Measurements from ENCODE around the gene TGFBI. TPM values are rescaled to one million over a fixed set of nuclear protein-coding genes. Genes with fewer than 3 reads are reported as not detected.
A peak's percentile ranks its signal among the peaks of the same experiment; 100 is the strongest.

TGFBI gene
- total RNA-seq, 2 experiments from 2014 or later: not detected

GRCh38 chr5:136033848-136034247 lies 5.1 kb downstream of the TGFBI start:
- CTCF ChIA-PET: no interaction called here
- intact Hi-C loops (cut with micrococcal nuclease): no loop called here
- no peak for DNase-seq
- Mint-ChIP-seq H3K27me3 (ENCODE audit: low read depth) (no peaks in the 10 kb centered on the region), H3K9me3 (peaks cover 2% of the 10 kb centered on the region), H3K4me1 (ENCODE audit: low read depth) (peaks cover 18% of the 10 kb centered on the region), H3K36me3 (ENCODE audit: low read depth) (no peaks in the 10 kb centered on the region), H3K4me3 (no peak overlapping the region), H3K27ac (no peak overlapping the region)

GRCh38 chr5:136034492-136034891 lies 5.7 kb downstream of the TGFBI start:
- Mint-ChIP-seq H3K27me3 (ENCODE audit: low read depth) (no peaks in the 10 kb centered on the region), H3K27ac (no peak overlapping the region), H3K4me3 (no peak overlapping the region), H3K36me3 (ENCODE audit: low read depth) (no peaks in the 10 kb centered on the region), H3K9me3 (peaks cover 2% of the 10 kb centered on the region), H3K4me1 (ENCODE audit: low read depth) (peaks cover 18% of the 10 kb centered on the region)
- no peak for DNase-seq
- CTCF ChIA-PET: no interaction called here
- intact Hi-C loops (cut with micrococcal nuclease): no loop called here

GRCh38 chr5:136034984-136035383 lies 6.2 kb downstream of the TGFBI start:
- Mint-ChIP-seq H3K27ac (no peak overlapping the region), H3K27me3 (ENCODE audit: low read depth) (no peaks in the 10 kb centered on the region), H3K4me1 (ENCODE audit: low read depth) (peaks cover 18% of the 10 kb centered on the region), H3K36me3 (ENCODE audit: low read depth) (no peaks in the 10 kb centered on the region), H3K4me3 (no peak overlapping the region), H3K9me3 (peaks cover 2% of the 10 kb centered on the region)
- DNase-seq: no peak
- intact Hi-C loops (cut with micrococcal nuclease): no loop called here
- CTCF ChIA-PET: no interaction called here

GRCh38 chr5:136035837-136036236 lies 7.0 kb downstream of the TGFBI start:
- CTCF ChIA-PET: no interaction called here
- H3K27ac Mint-ChIP-seq: no peak overlapping the region

GRCh38 chr5:136036293-136036911 lies 7.6 kb downstream of the TGFBI start:
- no peak overlapping the region for H3K4me3 Mint-ChIP-seq

More at GRCh38 chr5:136035837-136036236, 7.0 kb downstream of the TGFBI start:
- no peaks in the 10 kb centered on the region for H3K27me3 Mint-ChIP-seq (ENCODE audit: low read depth)
- no peaks in the 10 kb centered on the region for H3K36me3 Mint-ChIP-seq (ENCODE audit: low read depth)
- peaks cover 2% of the 10 kb centered on the region for H3K9me3 Mint-ChIP-seq
- intact Hi-C loops (cut with micrococcal nuclease): no loop called here
- peaks cover 18% of the 10 kb centered on the region for H3K4me1 Mint-ChIP-seq (ENCODE audit: low read depth)
- no peak overlapping the region for H3K4me3 Mint-ChIP-seq
- DNase-seq: no peak

GRCh38 chr5:136037001-136037705 lies 8.4 kb downstream of the TGFBI start:
- H3K36me3 Mint-ChIP-seq (ENCODE audit: low read depth): no peaks in the 10 kb centered on the region
- no peak overlapping the region for H3K4me3 Mint-ChIP-seq
- H3K27me3 Mint-ChIP-seq (ENCODE audit: low read depth): no peaks in the 10 kb centered on the region
- H3K4me1 Mint-ChIP-seq (ENCODE audit: low read depth): peaks cover 18% of the 10 kb centered on the region
- CTCF ChIA-PET: interaction anchor here (0.7 kb wide), 1 partner anchor 610 kb away, joined by 4 read pairs; no protein-coding TSS in a partner anchor
- no peak overlapping the region for H3K27ac Mint-ChIP-seq
- peaks cover 2% of the 10 kb centered on the region for H3K9me3 Mint-ChIP-seq
- DNase-seq: peak; percentile 65
- intact Hi-C loops (cut with micrococcal nuclease): loop anchor here (1.0 kb wide), 1 partner anchor 146 kb away; no protein-coding TSS in a partner anchor

More at GRCh38 chr5:136036293-136036911, 7.6 kb downstream of the TGFBI start:
- H3K27me3 Mint-ChIP-seq (ENCODE audit: low read depth): no peaks in the 10 kb centered on the region
- DNase-seq: no peak
- intact Hi-C loops (cut with micrococcal nuclease): no loop called here
- peaks cover 18% of the 10 kb centered on the region for H3K4me1 Mint-ChIP-seq (ENCODE audit: low read depth)
- no peaks in the 10 kb centered on the region for H3K36me3 Mint-ChIP-seq (ENCODE audit: low read depth)
- H3K27ac Mint-ChIP-seq: no peak overlapping the region
- CTCF ChIA-PET: no interaction called here
- peaks cover 2% of the 10 kb centered on the region for H3K9me3 Mint-ChIP-seq

DNA sequence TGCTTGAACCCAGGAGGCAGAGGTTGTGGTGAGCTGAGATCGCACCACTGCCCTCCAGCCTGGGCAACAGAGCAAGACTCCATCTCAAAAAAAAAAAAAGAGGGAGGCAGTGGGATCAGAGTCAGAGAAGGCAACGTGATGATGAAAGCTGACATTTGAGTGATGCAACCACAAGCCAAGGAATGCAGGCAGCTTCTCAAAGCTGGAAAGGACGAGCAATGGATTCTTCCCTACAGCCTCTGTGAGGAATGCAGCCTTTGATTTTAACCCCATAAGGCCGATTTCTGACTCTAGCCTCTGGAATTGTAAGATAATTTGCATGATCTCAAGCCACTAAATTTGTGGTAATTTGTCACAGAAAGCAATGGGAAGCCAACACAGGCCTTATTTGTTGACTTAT lies 9.8 kb downstream of the TGFBI start:
- Mint-ChIP-seq H3K9me3 (peaks cover 2% of the 10 kb centered on the region), H3K4me3 (no peak overlapping the region), H3K27me3 (ENCODE audit: low read depth) (no peaks in the 10 kb centered on the region), H3K36me3 (ENCODE audit: low read depth) (no peaks in the 10 kb centered on the region), H3K4me1 (ENCODE audit: low read depth) (peaks cover 25% of the 10 kb centered on the region), H3K27ac (no peak overlapping the region)
- no peak for DNase-seq
- intact Hi-C loops (cut with micrococcal nuclease): no loop called here
- CTCF ChIA-PET: no interaction called here

- intact Hi-C loops (cut with micrococcal nuclease): no loop called here
- H3K27me3 Mint-ChIP-seq (ENCODE audit: low read depth): no peaks in the 10 kb centered on the region
- CTCF ChIA-PET: no interaction called here
- no peak overlapping the region for H3K27ac Mint-ChIP-seq
- DNase-seq: no peak
- H3K4me3 Mint-ChIP-seq: no peak overlapping the region
- peaks cover 2% of the 10 kb centered on the region for H3K9me3 Mint-ChIP-seq
- H3K36me3 Mint-ChIP-seq (ENCODE audit: low read depth): no peaks in the 10 kb centered on the region
- peaks cover 25% of the 10 kb centered on the region for H3K4me1 Mint-ChIP-seq (ENCODE audit: low read depth)
Observed at GRCh38 chr5:136039202-136039601, 10.4 kb downstream of the TGFBI start.

DNA sequence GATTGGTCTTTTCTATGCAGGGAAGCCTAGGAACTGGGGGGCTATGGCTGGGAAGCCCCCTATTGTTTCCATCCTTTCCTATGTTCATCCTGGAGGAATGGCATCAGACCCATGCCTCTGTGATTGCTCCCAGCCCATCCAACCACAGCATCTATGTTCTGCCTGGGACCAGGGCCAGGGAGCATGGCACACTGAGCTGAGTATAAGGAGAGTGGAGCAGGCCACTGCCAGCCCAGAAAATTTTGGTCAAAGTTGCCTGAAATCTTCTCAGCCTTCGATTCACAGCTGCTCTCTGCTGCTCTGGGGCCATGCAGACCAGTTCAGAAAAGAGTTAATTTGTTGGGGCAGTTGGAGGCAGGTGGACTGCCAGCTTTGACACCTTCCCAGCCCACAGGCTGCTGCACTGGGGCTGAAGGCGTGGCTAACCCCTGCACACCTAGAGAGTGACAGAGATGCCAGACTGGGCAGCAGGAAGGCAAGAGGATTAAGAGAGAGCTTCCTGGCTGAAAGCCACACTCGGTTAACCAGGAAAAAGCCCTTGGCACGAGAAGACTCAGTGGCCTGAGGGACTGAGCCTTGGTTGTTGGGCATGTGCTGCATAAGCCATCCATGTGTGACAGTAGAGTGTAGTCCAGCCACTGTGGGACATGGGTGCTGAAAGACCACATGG lies 12.1 kb downstream of the TGFBI start:
- CTCF ChIA-PET: no interaction called here
- H3K9me3 Mint-ChIP-seq: peaks cover 2% of the 10 kb centered on the region

GRCh38 chr5:136042156-136042555 lies 13.4 kb downstream of the TGFBI start:
- CTCF ChIA-PET: no interaction called here
- intact Hi-C loops (cut with micrococcal nuclease): no loop called here
- H3K4me1 Mint-ChIP-seq (ENCODE audit: low read depth): peaks cover 13% of the 10 kb centered on the region
- no peaks in the 10 kb centered on the region for H3K36me3 Mint-ChIP-seq (ENCODE audit: low read depth)
- peaks cover 2% of the 10 kb centered on the region for H3K9me3 Mint-ChIP-seq
- no peaks in the 10 kb centered on the region for H3K27me3 Mint-ChIP-seq (ENCODE audit: low read depth)
- no peak overlapping the region for H3K4me3 Mint-ChIP-seq
- no peak for DNase-seq
- H3K27ac Mint-ChIP-seq: no peak overlapping the region

More for the DNA sequence above, 12.1 kb downstream of the TGFBI start:
- H3K4me1 Mint-ChIP-seq (ENCODE audit: low read depth): peaks cover 24% of the 10 kb centered on the region
- H3K27me3 Mint-ChIP-seq (ENCODE audit: low read depth): no peaks in the 10 kb centered on the region
- H3K4me3 Mint-ChIP-seq: no peak overlapping the region
- DNase-seq: no peak
- no peak overlapping the region for H3K27ac Mint-ChIP-seq
- no peaks in the 10 kb centered on the region for H3K36me3 Mint-ChIP-seq (ENCODE audit: low read depth)
- intact Hi-C loops (cut with micrococcal nuclease): no loop called here

GRCh38 chr5:136042665-136043121 lies 13.9 kb downstream of the TGFBI start:
- no peaks in the 10 kb centered on the region for H3K36me3 Mint-ChIP-seq (ENCODE audit: low read depth)
- no peaks in the 10 kb centered on the region for H3K27me3 Mint-ChIP-seq (ENCODE audit: low read depth)
- CTCF ChIA-PET: no interaction called here
- no peak overlapping the region for H3K27ac Mint-ChIP-seq
- H3K4me1 Mint-ChIP-seq (ENCODE audit: low read depth): peaks cover 8% of the 10 kb centered on the region
- no peak overlapping the region for H3K4me3 Mint-ChIP-seq
- peaks cover under 1% of the 10 kb centered on the region for H3K9me3 Mint-ChIP-seq
- intact Hi-C loops (cut with micrococcal nuclease): no loop called here
- DNase-seq: no peak

DNA sequence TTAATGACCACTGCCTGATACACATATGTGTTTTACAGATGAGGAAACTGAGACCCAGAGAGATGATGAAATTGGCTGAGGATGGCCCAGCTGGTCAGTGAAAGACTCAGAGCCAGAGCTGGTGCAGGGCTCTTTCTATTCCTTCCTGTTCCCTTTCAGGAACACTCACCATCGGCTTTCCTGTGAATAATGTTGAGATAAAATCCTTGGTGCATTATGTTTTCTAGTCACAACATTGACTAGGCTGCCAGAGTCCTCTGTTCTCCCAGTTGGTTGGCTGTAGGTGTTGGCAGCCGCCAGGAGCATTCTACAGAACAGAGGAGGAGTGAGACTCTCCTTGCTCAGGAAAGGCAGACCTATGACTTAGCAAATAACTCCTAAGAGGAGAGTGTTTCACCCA lies 14.8 kb downstream of the TGFBI start:
- intact Hi-C loops (cut with micrococcal nuclease): no loop called here
- Mint-ChIP-seq H3K27ac (no peak overlapping the region), H3K36me3 (ENCODE audit: low read depth) (no peaks in the 10 kb centered on the region), H3K9me3 (no peaks in the 10 kb centered on the region), H3K4me1 (ENCODE audit: low read depth) (peaks cover 7% of the 10 kb centered on the region), H3K27me3 (ENCODE audit: low read depth) (no peaks in the 10 kb centered on the region), H3K4me3 (no peak overlapping the region)
- no peak for DNase-seq
- CTCF ChIA-PET: no interaction called here

Measured in activated naive CD4-positive, alpha-beta T cell treated with anti-CD3 and anti-CD28 coated beads for 36 hours (primary cell).